ENCODE results near the gene ASPRV1.

The ASPRV1 gene

DNA sequence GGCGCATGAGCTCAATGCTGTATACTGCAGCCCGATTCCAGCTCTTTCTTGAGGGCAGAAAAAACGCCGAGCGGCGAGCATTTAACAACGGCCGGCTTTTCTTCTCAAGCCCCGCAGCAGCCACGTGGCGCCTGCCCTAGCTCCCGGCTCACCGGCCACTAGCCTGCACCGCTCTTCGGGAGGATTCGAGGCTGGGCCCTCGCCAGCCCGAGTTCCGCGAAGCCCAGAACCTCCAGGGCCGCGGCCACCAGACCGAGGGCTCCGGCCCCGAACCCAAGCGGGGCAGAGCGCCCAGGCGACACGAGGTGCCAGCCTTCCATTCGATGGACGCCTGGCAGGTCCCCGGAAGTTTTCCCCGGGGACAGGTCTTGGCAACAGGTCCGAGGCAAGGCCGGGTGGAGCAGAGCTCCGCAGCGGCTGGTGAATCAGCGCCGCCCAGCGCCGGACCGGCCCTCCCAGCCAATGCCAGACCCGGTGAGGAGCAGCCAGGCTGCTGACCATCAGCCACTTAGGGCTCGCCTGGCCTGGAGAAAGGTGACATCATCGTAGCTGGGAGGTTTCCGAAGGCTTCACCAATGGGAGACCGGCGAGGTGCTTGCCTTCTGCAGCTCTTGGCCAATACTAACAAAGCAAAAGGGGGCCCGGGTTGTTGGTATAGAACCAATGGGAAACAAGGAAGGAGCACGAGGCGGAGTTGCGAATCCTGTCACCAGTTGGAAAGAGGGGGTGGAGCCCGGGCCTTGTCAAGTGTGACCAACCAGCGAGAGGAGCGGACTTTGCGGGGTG is 47.1 kb downstream of the ASPRV1 start:
- DNase-seq (ENCODE audit: low read depth in 2 of 2, low spot score in 1 of 2) = peak; percentile 99 to 100

DNA sequence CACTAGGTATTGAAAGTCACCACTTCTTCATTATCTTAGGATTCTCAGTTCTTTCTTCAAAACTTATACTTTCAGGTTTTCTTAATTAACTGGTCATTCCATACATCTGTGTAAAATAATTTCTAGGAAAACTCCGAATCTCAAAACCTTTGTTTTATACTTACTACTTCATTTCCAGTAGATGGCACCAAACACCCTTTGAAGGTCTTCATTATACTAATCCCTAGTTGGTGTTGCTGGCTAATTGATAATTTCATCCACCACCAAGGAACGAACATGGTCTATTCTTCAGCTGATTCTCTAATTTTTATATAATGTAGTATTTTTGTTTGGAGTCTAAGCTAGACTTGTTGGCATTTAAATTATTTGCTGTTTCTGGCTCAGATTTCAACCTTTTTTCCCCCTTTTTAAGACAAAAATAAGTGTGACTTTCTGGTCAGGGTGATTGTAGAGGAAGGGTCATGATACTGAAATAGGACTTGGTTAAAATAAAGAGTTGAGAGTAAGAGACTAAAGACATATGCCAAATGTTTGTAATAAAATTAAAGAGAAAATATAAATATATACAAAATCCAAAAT is 49.4 kb downstream of the ASPRV1 start:
- DNase-seq (ENCODE audit: low read depth in 2 of 2, low spot score in 1 of 2) = no peak

All from stimulated activated CD8-positive, alpha-beta memory T cell treated with anti-CD3 and anti-CD28 coated beads, Interleukin-4, amount 100 ng/mL, for 4 hours (primary cell).